NCI-H1048 (cell line): ENCODE measurements around the gene QSOX1.

Experiments
- DNase-seq: peaks from one replicate; lab custom pipeline; 2025; lab: John Stamatoyannopoulos, UW

QSOX1 gene

GRCh38 chr1:180234369-180235076 is 79.9 kb downstream of the QSOX1 start:
- no peak for DNase-seq

- DNase-seq: no peak
These were observed 80.4 kb downstream of the QSOX1 start for GRCh38 chr1:180235077-180235501.

- no peak for DNase-seq
These were observed 81.0 kb downstream of the QSOX1 start for GRCh38 chr1:180235502-180236239.

- no peak for DNase-seq
These were observed 82.2 kb downstream of the QSOX1 start for GRCh38 chr1:180236698-180237509.

GRCh38 chr1:180237869-180238476 is 83.3 kb downstream of the QSOX1 start:
- DNase-seq: no peak

GRCh38 chr1:180238675-180239074 is 84.0 kb downstream of the QSOX1 start:
- no peak for DNase-seq

GRCh38 chr1:180239145-180240096 is 84.8 kb downstream of the QSOX1 start:
- DNase-seq: no peak

- no peak for DNase-seq
These were observed 87.3 kb downstream of the QSOX1 start for GRCh38 chr1:180241716-180242544.

GRCh38 chr1:180243517-180244221 is 89.0 kb downstream of the QSOX1 start:
- DNase-seq: no peak

GRCh38 chr1:180244840-180245239 is 90.2 kb downstream of the QSOX1 start:
- DNase-seq: no peak

GRCh38 chr1:180246579-180246978 is 91.9 kb downstream of the QSOX1 start:
- DNase-seq: no peak

GRCh38 chr1:180247061-180247460 is 92.4 kb downstream of the QSOX1 start:
- no peak for DNase-seq

GRCh38 chr1:180247580-180247979 is 92.9 kb downstream of the QSOX1 start:
- DNase-seq: no peak

- DNase-seq: no peak
These were observed 93.5 kb downstream of the QSOX1 start for GRCh38 chr1:180248176-180248575.

- no peak for DNase-seq
These were observed 94.3 kb downstream of the QSOX1 start for GRCh38 chr1:180248731-180249681.

GRCh38 chr1:180249725-180250498 is 95.2 kb downstream of the QSOX1 start:
- DNase-seq: no peak

- DNase-seq: no peak
These were observed 95.8 kb downstream of the QSOX1 start for GRCh38 chr1:180250499-180250770.
